ENCODE measurements around the gene CREB3L4.

CREB3L4 gene

GRCh38 chr1:153936011-153936802, 31.5 kb upstream of the CREB3L4 start:
- no peak overlapping the region for H3K4me3 ChIP-seq (ENCODE audit: low read depth, low read length)
- DNase-seq (ENCODE audit: low read depth, low spot score), result no peak
- TF ChIP-seq CTCF (IDR thresholded peaks at IDR 0.05; ENCODE audit: insufficient read depth, low read length, missing control alignments), result no peak
- POLR2A ChIA-PET, result no interaction called here
- CTCF ChIA-PET, result interaction anchor here (1.2 to 1.6 kb wide), 2 partner anchors 10 kb away, joined by 4 to 7 read pairs; partner anchors contain the start of gene DENND4B

DNA sequence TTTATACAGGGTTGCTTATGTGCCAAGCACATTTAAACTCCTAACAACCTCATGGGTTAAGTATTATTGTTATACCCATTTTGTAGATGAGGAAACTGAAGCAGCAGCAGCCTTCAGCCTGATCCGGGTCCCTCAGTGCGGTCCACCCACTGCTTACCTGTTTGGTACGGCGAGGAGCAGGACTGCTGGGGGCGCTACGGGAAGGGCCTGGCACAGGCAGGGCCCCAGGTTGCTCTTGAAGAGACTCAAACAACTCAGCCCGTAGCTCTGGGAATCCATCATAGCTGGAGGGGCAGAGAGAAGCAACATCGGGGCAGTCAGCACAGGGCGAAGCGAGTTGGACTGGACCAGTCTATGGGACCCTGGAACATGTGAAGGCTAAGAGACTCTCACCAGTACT, 30.4 kb upstream of the CREB3L4 start:
- DNase-seq (ENCODE audit: low read depth, low spot score), result no peak
- ChIA-PET POLR2A (no interaction called here), CTCF (interaction anchor here (0.8 to 1.6 kb wide), 2 partner anchors 9 to 49 kb away, joined by 3 to 7 read pairs; partner anchors contain the start of genes DENND4B and RAB13)
- H3K4me3 ChIP-seq (ENCODE audit: low read depth, low read length), result no peak overlapping the region
- no peak for TF ChIP-seq CTCF (IDR thresholded peaks at IDR 0.05; ENCODE audit: insufficient read depth, low read length, missing control alignments)

- no peak for TF ChIP-seq CTCF (IDR thresholded peaks at IDR 0.05; ENCODE audit: insufficient read depth, low read length, missing control alignments)
- H3K4me3 ChIP-seq (ENCODE audit: low read depth, low read length), result no peak overlapping the region
- DNase-seq (ENCODE audit: low read depth, low spot score), result no peak
- ChIA-PET POLR2A (interaction anchor here (2.1 kb wide), 1 partner anchor 16 kb away, joined by 6 read pairs; the partner anchor contains the start of gene GATAD2B), CTCF (interaction anchor here (1.3 to 1.5 kb wide), 2 partner anchors 9 to 19 kb away, joined by 3 to 5 read pairs; no protein-coding TSS in a partner anchor)
Measured at GRCh38 chr1:153938996-153939395, 28.7 kb upstream of the CREB3L4 start.

DNA sequence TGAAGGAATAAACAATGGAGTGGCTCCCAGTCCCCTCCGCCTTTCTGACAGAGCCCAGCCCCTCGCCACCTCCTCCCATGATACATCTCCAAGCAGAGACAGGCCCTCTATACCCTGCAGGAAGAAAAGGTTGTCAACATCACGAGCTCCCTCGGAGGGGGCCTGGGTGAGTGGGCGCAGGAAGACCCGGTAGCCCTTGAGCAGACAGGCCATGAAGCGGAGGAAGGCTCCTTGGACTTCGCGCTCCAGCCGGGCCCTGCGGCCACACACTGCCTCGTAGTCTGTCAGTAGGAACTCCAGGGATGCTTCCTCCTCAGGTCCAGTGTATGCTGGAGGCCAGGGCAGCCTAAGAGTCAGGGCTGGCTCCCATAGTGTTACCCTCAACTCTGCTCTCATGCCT, 28.2 kb upstream of the CREB3L4 start:
- CTCF ChIA-PET, result interaction anchor here (0.9 to 2.3 kb wide), 6 partner anchors 10 to 141 kb away, joined by 3 to 6 read pairs (median 4); partner anchors contain the start of gene JTB

DNA sequence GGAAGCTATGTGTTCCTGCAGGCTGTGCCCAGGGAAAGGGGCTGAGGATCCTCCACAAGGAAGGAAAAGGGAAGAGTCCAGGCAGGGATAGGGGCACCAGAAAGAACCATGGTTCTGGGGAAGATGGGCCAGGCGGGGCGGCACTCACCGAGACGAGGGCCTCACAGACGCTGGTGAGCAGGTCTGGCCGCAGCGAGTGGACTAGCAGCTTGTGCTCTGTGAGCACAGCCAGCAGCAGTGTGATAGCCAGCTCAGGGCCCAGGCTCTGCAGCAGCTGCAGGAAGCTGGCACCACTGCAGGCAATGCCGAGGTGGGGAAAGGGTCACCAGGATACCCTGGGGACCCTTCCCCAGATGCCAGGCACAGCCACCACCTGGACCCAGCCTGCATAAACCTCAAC, 26.9 kb upstream of the CREB3L4 start:
- POLR2A ChIA-PET, result interaction anchor here (1.4 to 2.1 kb wide), 2 partner anchors 12 to 17 kb away, joined by 5 to 6 read pairs; partner anchors contain the start of gene GATAD2B
- no peak for DNase-seq (ENCODE audit: low read depth, low spot score)
- H3K4me3 ChIP-seq (ENCODE audit: low read depth, low read length), result no peak overlapping the region
- TF ChIP-seq CTCF (IDR thresholded peaks at IDR 0.05; ENCODE audit: insufficient read depth, low read length, missing control alignments), result no peak
- CTCF ChIA-PET, result interaction anchor here (1.1 to 2.3 kb wide), 5 partner anchors 10 to 113 kb away, joined by 3 to 6 read pairs (median 4); partner anchors contain the start of gene JTB

More for the DNA sequence above, 28.2 kb upstream of the CREB3L4 start:
- POLR2A ChIA-PET, result interaction anchor here (2.1 kb wide), 1 partner anchor 16 kb away, joined by 6 read pairs; the partner anchor contains the start of gene GATAD2B
- DNase-seq (ENCODE audit: low read depth, low spot score), result no peak
- TF ChIP-seq CTCF (IDR thresholded peaks at IDR 0.05; ENCODE audit: insufficient read depth, low read length, missing control alignments), result no peak
- H3K4me3 ChIP-seq (ENCODE audit: low read depth, low read length), result no peak overlapping the region
